Smooth muscle cell (in vitro differentiated cells): ENCODE results near the gene TAS2R39. TPM values are rescaled to one million over a fixed set of nuclear protein-coding genes. Genes with fewer than 3 reads are reported as not detected.
"Not testable (repeated sequence)": the region's sequence is repeated elsewhere in the genome, so short reads cannot be mapped to it uniquely, and the experiment has no call there.

Experiments
- DNase-seq: peaks from one replicate; lab custom pipeline; 2025; ENCODE audit not compliant: unreplicated experiment; lab: John Stamatoyannopoulos, UW
- H2AFZ ChIP-seq: fragments of 200-600 bp; sonication (generic); 2 replicates; pipeline ENCODE4 v1.6.0; 2016; ENCODE audit warnings: antibody characterized with exemption, low read depth, mild to moderate bottlenecking
- H3F3A ChIP-seq: fragments of 200-600 bp; sonication (generic); 2 replicates; pipeline ENCODE4 v1.6.0; 2017; ENCODE audit warnings: antibody characterized with exemption, low read depth
- H3K27ac ChIP-seq: fragments of 200-600 bp; sonication (generic); 2 replicates; pipeline ENCODE4 v1.5.1; 2016; ENCODE audit warnings: low read depth, mild to moderate bottlenecking
- H3K27me3 ChIP-seq: fragments of 200-600 bp; sonication (generic); 2 replicates; pipeline ENCODE4 v1.6.1; 2016; ENCODE audit warnings: low read depth, mild to moderate bottlenecking
- H3K36me3 ChIP-seq: fragments of 200-600 bp; sonication (generic); 2 replicates; pipeline ENCODE4 v1.5.1; 2016; ENCODE audit warnings: low read depth
- H3K4me1 ChIP-seq: fragments of 200-600 bp; sonication (generic); 2 replicates; pipeline ENCODE4 v1.5.1; 2016; ENCODE audit warnings: low read depth
- H3K4me2 ChIP-seq: fragments of 200-600 bp; sonication (generic); 2 replicates; pipeline ENCODE4 v1.6.0; 2016; ENCODE audit warnings: mild to moderate bottlenecking
- H3K4me3 ChIP-seq: fragments of 200-600 bp; sonication (generic); 2 replicates; pipeline ENCODE4 v1.5.1; 2016; ENCODE audit warnings: mild to moderate bottlenecking
- H3K79me2 ChIP-seq: fragments of 200-600 bp; sonication (generic); 2 replicates; pipeline ENCODE4 v1.6.0; 2016; ENCODE audit warnings: low read depth, mild to moderate bottlenecking
- H3K9ac ChIP-seq: fragments of 200-600 bp; sonication (generic); 2 replicates; pipeline ENCODE4 v1.6.0; 2016; ENCODE audit warnings: low read depth
- H3K9me3 ChIP-seq: fragments of 200-600 bp; sonication (generic); replicated peaks from 2 replicates; pipeline ENCODE4 v1.5.1; 2016; ENCODE audit warnings: low read depth
- H4K20me1 ChIP-seq: fragments of 200-600 bp; sonication (generic); 2 replicates; pipeline ENCODE4 v1.6.0; 2016; ENCODE audit warnings: low read depth
- WGBS: methylation state at CpG from one replicate; pipeline ENCODE4 v1.1.7; 2016; ENCODE audit warnings: low lambda C conversion rate; 5-methylcytosine and 5-hydroxymethylcytosine counted together
- polyA plus RNA-seq: library from polyadenylated mRNA; unstranded; fragments of >200 nt; fragmentation: Nextera tagmentation; extraction: Ambion mirVana; gene quantifications from 2 replicates; pipeline ENCODE4 v1.2.1, GENCODE V29; 2016
- total RNA-seq: library from RNA; depleted of rRNA; stranded (reverse); fragments of >200 nt; gene quantifications from 2 replicates; pipeline ENCODE4 v1.2.3, GENCODE V29; 2014
- TF ChIP-seq, protein P1 (sequence below): fragments of 200-600 bp; sonication (generic); IDR thresholded peaks from 2 replicates; pipeline ENCODE4 v1.5.1; 2017; ENCODE audit warnings: borderline replicate concordance, mild to moderate bottlenecking, antibody characterized with exemption; ENCODE audit not compliant: insufficient read depth, poor library complexity, severe bottlenecking

TAS2R39 gene
- total and polyA plus RNA-seq, 2 experiments from 2014 or later, result not detected

DNA sequence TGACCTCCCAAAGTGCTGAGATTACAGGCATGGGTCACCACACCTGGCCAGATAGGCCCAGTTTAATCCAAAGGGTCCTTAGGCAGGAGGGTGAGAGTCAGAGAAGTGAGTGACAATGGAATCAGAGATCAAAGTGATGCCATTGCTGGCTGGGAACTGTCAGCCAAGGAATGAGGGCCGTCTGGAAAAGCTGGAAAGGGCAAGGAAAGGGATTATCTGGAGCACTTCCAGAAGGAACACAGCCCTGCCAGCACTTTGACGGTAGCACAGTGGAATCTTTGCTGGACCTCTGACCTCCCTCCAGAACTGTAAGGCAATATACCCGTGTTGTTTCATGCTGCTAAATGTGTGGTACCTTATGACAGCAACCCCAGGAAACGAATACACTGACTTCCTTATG lies 27.3 kb downstream of the TAS2R39 start:
- TF ChIP-seq, protein P1, sequence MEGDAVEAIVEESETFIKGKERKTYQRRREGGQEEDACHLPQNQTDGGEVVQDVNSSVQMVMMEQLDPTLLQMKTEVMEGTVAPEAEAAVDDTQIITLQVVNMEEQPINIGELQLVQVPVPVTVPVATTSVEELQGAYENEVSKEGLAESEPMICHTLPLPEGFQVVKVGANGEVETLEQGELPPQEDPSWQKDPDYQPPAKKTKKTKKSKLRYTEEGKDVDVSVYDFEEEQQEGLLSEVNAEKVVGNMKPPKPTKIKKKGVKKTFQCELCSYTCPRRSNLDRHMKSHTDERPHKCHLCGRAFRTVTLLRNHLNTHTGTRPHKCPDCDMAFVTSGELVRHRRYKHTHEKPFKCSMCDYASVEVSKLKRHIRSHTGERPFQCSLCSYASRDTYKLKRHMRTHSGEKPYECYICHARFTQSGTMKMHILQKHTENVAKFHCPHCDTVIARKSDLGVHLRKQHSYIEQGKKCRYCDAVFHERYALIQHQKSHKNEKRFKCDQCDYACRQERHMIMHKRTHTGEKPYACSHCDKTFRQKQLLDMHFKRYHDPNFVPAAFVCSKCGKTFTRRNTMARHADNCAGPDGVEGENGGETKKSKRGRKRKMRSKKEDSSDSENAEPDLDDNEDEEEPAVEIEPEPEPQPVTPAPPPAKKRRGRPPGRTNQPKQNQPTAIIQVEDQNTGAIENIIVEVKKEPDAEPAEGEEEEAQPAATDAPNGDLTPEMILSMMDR, result no peak
- no peaks in the 10 kb centered on the region for H3K79me2 ChIP-seq

DNA sequence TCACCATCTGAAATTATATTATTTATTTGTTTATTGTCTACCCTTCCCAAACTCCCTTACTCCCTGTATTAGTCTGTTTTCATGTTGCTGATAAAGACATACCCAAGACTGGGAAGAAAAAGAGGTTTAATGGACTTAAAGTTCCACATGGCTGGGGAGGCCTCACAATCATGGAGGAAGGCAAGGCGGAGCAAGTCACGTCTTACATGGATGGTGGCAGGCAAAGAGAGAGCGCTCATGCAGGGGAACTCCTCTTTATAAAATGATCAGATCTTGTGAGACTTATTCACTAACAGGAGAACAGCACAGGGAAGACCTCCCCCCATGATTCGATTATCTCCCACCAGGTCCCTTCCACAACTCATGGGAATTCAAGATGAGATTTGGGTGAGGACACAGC lies 30.3 kb downstream of the TAS2R39 start:
- H3K4me3 ChIP-seq, H2AFZ ChIP-seq: not testable (repeated sequence)
- WGBS, result 92% methylated on average over 4 of the region's 4 CpGs

More for the DNA sequence above, 27.3 kb downstream of the TAS2R39 start:
- H3K9ac ChIP-seq, result no peak overlapping the region
- no peaks in the 10 kb centered on the region for H3F3A ChIP-seq
- no peak overlapping the region for H2AFZ ChIP-seq
- no peaks in the 10 kb centered on the region for H3K9me3 ChIP-seq
- no peaks in the 10 kb centered on the region for H3K36me3 ChIP-seq
- no peaks in the 10 kb centered on the region for H3K4me1 ChIP-seq
- H3K27ac ChIP-seq, result no peak overlapping the region
- DNase-seq, result no peak
- H3K4me3 ChIP-seq, result no peak overlapping the region
- no peaks in the 10 kb centered on the region for H4K20me1 ChIP-seq
- WGBS, result 39% methylated on average over 4 of the region's 4 CpGs
- H3K27me3 ChIP-seq, result no peaks in the 10 kb centered on the region
- H3K4me2 ChIP-seq, result no peak overlapping the region

DNA sequence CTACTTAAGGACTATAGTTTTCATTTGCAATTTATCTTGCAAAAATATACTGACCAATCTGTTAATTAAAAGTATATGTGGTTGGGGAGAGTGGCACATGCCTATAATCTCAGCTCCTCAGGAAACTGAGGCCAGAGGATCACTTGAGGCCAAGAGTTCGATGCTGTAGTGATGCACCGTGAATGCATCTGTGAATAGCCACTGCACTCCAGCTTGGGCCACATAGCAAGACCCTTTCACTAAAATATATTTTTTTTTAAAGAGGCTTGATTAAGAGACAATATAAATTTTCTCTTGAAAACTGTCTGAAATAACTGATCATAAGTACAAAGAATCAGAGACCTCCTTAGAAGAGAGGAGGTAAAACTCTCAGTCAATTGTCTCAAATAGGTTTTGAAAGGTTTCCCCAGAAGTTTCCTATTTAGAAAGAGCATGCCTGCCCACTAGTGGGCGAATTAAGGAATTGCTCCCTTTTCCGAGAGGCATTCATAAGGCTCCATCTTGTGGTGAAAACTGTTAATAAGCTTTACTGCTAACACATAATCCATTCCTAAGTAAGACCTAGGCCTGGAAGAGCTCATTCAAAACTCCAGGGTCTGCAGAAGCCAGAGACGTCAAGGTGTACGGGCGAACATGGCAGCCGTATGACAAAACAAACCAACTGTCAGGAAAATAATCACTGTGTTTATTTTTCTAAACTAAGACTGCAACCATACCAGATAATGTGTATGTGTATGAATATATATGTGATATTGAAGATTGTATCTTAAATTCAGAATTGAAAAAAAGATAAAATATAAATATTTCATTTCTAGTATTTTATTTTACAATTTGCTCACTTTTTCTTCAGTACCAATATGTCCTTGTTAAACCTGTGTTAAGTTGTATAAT lies 31.8 kb downstream of the TAS2R39 start:
- Histone ChIP-seq H4K20me1 (no peaks in the 10 kb centered on the region), H3K4me2 (no peak overlapping the region), H3K36me3 (no peaks in the 10 kb centered on the region), H3K4me3 (no peak overlapping the region), H3K4me1 (no peaks in the 10 kb centered on the region), H3F3A (no peaks in the 10 kb centered on the region), H2AFZ (no peak overlapping the region), H3K27ac (no peak overlapping the region), H3K9me3 (no peaks in the 10 kb centered on the region), H3K27me3 (no peaks in the 10 kb centered on the region), H3K9ac (no peak overlapping the region), H3K79me2 (no peaks in the 10 kb centered on the region)
- no peak for DNase-seq
- TF ChIP-seq, protein P1, result peak; percentile 99
- 27% methylated on average over 8 of the region's 8 CpGs for WGBS

More for the DNA sequence above, 30.3 kb downstream of the TAS2R39 start:
- not testable (repeated sequence) for H3K36me3 ChIP-seq, H3K9ac ChIP-seq, H3K27me3 ChIP-seq, H3K9me3 ChIP-seq, H3K27ac ChIP-seq, H3K4me1 ChIP-seq, DNase-seq, H4K20me1 ChIP-seq, H3F3A ChIP-seq, H3K4me2 ChIP-seq, H3K79me2 ChIP-seq

DNA sequence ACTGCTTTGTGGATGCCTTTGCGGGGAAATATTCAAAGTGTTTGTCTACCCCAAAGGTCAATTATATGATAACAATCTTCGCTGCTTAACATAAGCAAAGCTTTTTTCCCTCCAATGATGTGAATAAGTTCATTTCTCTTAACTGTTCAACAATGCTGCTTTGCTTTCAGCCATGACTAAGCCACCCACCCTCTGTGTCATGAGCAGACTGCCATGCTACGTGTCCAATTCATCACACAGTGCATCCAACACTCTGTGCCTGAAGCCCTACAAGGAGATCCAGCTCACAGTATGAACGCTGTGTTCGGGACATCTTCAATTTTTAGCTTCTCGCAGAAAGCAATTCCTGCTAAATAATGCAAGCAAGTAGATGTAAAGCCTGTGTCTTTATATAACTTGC lies 32.9 kb downstream of the TAS2R39 start:
- 66% methylated on average over 6 of the region's 6 CpGs for WGBS
- TF ChIP-seq, protein P1, result no peak
- peak overlapping the region; percentile 21 for H3K27ac ChIP-seq
- no peaks in the 10 kb centered on the region for H3F3A ChIP-seq
- no peak overlapping the region for H3K4me3 ChIP-seq
- H3K4me1 ChIP-seq, result no peaks in the 10 kb centered on the region
- H2AFZ ChIP-seq, result no peak overlapping the region
- H3K9ac ChIP-seq, result no peak overlapping the region
- no peaks in the 10 kb centered on the region for H3K27me3 ChIP-seq
- H3K36me3 ChIP-seq, result no peaks in the 10 kb centered on the region
- no peaks in the 10 kb centered on the region for H3K9me3 ChIP-seq
- no peaks in the 10 kb centered on the region for H3K79me2 ChIP-seq
- no peak overlapping the region for H3K4me2 ChIP-seq
- DNase-seq, result no peak
- no peaks in the 10 kb centered on the region for H4K20me1 ChIP-seq
